ENCODE measurements around the gene TCF3.
"Not testable (repeated sequence)": the region's sequence is repeated elsewhere in the genome, so short reads cannot be mapped to it uniquely, and the experiment has no call there.

TCF3 gene

DNA sequence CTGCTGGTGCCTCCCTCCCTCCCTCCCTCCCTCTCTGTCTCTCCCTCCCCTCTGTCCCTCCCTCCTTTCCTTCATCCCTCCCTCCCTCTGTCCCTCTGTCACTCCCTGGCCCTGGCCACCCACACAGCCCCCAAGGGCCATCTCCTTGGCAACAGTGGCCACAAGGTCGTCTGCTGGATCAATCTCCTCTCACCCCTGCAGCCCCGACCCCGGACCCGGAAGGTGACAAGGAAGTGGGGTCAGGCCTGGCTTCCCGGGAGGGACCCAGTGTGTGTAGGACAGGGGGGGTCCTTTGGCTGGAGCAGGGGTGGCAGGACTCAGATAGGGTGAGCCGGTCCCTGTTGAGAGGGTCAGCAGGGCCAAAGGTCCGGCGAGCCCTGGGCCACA lies 21.9 kb upstream of the TCF3 start:
- in situ Hi-C loops (cut with MboI; ENCODE audit: low pct_unique_long_range_greater_than_20kb, low sequenced_read_pairs), result no loop called here

DNA sequence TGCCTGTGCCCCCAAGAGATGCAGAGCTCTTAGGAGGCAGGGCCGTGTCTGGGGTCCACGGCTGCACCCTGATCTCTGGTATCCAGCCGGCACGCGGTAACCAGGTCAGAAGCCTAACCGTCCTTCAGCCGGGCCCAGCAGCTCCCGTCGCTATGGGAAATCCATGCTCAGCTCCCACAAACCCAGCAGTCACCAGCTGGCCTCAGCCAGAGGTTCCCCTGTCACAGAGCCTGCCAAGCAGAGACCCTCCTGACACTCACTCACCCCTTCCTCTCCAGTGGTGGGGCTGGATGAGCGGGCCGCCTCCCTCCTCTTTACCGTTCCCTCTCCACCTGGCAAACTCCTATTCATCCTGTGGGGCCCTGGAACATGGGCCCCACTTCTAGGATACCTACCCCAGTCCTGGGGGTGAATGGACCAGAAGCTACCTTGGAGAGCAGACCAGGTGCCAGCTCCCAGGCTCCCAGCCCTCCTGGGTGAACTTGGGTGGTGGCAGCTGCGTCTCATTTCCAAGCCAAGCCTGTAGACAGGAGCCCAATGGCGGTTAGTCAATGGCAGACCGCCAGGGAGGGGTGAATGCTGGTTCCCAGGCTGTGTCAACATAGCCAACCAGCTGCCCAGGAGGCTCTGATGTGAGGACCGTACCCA lies 21.4 kb upstream of the TCF3 start:
- DNase-seq, result no peak
- in situ Hi-C loops (cut with MboI; ENCODE audit: low pct_unique_long_range_greater_than_20kb, low sequenced_read_pairs), result no loop called here

More for the DNA sequence above, 21.9 kb upstream of the TCF3 start:
- DNase-seq, result no peak

DNA sequence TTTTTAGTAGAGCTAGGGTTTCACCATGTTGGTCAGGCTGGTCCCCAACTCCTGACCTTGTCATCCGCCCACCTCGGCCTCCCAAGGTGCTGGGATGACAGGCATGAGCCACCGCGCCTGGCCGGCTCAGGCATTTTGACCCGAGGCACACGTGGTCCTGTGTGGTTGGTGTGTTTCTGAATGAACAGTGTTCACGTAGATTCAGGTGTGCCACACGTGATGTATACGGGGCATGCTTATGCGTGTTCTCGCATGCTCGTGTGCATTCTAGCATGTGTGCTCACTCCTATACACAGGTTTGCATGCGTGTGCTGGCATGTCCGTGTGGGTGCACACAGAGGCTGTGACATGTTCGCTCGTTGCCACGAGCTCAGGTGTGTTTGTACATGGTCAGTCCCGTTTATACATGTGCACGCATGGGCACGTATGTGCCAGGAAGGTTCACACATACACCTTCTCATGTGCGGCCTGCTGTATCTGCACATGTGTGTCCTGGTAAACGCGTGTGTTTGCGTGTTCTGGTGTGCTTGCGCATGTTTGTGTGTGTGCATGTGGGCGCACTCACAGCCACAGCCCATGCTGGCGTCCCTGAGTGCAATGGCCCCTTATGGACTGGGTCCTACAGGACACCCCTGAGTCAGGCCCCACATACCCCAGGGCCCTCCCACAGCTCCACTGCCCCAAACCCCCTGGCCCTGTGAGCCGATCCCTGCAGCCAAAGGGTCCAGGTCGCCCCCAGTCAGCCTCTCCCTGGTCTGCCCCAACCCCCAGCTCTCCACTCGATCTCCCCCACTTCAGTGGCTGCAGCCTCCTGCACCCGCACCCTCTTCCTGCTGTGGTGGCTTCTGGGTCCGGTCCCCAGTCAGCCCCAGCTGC lies 20.6 kb upstream of the TCF3 start:
- in situ Hi-C loops (cut with MboI; ENCODE audit: low pct_unique_long_range_greater_than_20kb, low sequenced_read_pairs), result no loop called here
- DNase-seq, result no peak

DNA sequence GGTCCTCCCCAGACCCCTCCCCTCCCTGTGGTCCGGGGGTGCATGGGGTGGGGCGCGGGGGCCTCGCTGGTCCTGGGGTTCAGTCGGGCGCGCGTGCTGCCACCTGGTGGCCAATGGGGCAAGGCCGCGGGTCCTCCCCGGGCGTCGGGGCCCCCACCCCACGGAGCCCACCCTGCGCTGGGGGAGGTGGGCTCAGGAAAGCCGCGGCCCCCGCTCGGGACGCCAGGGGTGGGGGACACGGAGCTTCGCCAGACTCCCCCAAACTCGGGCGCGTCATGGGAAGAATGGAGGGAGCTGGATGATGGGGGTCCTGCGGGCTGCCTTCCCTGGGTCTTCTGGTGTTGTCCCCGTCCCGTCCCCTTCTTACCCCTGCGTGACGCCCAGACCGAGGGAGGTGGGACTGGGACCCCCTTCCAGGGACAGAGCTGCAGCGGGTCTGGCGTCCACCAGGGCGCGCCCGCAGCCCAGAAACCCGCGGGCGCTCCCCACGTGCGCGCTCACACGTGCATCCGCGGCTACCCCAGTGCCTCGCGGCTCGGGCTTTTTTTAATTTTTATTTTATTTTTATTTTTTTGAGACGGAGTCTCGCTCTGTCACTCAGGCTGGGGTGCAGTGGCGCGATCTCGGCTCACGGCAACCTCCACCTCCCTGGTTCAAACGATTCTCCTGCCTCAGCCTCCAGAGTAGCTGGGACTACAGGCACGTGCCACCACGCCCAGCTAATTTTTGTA lies 19.8 kb upstream of the TCF3 start:
- in situ Hi-C loops (cut with MboI; ENCODE audit: low pct_unique_long_range_greater_than_20kb, low sequenced_read_pairs), result no loop called here
- peak; percentile 64 for DNase-seq

DNA sequence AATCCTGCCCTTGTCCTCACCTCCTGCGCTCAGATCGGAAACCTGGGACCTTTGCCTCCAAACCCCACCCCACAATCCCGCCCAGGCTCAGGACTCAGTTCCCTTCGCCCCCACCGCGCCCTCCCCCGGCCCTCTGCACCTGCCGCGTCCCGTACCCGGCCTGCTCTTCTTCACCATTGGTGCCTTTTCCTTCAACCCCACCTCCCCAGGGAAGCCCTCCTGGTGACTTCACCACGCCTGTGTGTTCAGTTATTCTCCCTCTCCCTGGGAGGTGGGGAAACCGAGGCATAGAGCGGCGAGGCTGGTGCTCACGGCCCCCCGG lies 19.3 kb upstream of the TCF3 start:
- no peak for DNase-seq
- in situ Hi-C loops (cut with MboI; ENCODE audit: low pct_unique_long_range_greater_than_20kb, low sequenced_read_pairs), result no loop called here

GRCh38 chr19:1670747-1671146 lies 18.3 kb upstream of the TCF3 start:
- in situ Hi-C loops (cut with MboI; ENCODE audit: low pct_unique_long_range_greater_than_20kb, low sequenced_read_pairs), result not testable (repeated sequence)

DNA sequence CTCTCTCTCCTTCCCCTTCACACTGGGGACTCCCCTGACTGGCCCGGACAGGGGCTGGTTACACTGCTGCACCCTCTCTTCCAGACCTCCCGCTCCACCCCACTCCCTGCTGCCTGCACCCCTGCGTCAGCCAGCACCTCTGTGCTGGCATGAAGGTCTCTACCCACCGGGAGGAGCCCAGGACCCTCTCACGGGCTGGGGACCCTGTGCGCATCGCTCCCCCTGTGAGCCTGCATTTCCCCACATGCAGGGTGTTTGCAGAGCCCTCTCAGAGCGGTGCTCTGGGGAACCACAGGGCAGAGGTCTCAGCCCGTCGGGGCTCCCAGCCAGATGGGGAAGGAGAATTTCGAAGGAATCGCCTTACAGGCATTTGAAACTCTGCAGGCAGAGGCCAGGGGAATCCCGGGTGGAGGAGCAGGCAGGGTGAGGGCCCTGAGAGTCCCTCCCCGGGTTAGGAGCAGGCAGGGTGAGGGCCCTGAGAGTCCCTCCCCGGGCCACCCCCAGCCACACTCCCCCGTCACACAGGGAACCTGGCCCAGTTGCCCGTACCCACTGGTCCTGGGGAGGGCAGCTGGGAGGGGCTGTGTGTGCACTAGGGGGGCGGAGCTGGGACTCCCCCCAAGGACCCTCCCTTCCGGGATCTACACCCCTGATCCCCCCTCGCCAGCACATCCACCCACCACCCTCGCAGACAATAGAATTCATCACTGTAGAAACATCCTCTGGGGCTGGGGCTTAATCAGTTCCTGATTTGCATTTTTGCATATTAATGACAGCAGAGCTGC lies 16.3 kb upstream of the TCF3 start:
- in situ Hi-C loops (cut with MboI; ENCODE audit: low pct_unique_long_range_greater_than_20kb, low sequenced_read_pairs), result no loop called here

More at GRCh38 chr19:1670747-1671146, 18.3 kb upstream of the TCF3 start:
- DNase-seq, result not testable (repeated sequence)

GRCh38 chr19:1668048-1668485 lies 15.7 kb upstream of the TCF3 start:
- in situ Hi-C loops (cut with MboI; ENCODE audit: low pct_unique_long_range_greater_than_20kb, low sequenced_read_pairs), result no loop called here
- no peak for DNase-seq

More for the DNA sequence above, 16.3 kb upstream of the TCF3 start:
- no peak for DNase-seq

GRCh38 chr19:1665565-1666047 lies 13.2 kb upstream of the TCF3 start:
- no peak for DNase-seq
- in situ Hi-C loops (cut with MboI; ENCODE audit: low pct_unique_long_range_greater_than_20kb, low sequenced_read_pairs), result no loop called here

- no peak for DNase-seq
- in situ Hi-C loops (cut with MboI; ENCODE audit: low pct_unique_long_range_greater_than_20kb, low sequenced_read_pairs), result no loop called here
Measured at GRCh38 chr19:1663852-1664251, 11.4 kb upstream of the TCF3 start.

DNA sequence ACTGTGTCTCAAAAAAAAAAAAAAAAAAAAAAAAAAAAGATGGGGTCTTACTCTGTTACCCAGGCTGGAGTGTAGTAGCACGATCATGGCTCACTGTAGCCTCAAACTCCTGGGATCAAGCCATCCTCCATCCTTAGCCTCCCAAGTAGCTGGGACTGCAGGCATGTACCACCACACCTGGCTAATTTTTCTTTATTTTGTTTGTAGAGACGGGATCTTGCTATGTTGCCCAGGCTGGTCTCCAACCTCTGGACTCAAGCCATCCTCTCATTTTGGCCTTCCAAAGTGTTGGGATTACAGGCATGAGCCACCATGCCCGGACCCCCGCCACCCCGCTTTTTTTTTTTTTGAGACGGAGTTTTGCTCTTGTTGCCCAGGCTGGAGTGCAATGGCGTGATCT lies 10.8 kb upstream of the TCF3 start:
- DNase-seq; in situ Hi-C loops (cut with MboI; ENCODE audit: low pct_unique_long_range_greater_than_20kb, low sequenced_read_pairs): not testable (repeated sequence)

DNA sequence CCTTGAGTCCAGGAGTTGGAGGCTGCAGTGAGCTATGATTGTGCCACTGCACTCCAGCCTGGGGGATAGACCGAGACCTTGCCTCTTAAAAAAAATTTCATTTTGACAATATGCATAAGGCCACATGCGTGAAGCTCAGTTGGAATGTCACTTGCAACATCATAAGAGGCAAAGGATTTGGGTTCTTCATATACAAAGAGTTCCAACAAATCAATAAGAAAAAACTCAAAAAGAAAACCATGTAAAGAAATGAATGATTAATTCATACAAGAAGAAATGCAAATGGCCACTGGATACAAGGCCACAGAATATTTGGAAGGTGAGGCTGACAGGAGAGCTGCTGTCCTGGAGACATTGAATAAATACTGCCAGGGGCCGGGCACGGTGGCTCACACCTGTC lies 9.6 kb upstream of the TCF3 start:
- in situ Hi-C loops (cut with MboI; ENCODE audit: low pct_unique_long_range_greater_than_20kb, low sequenced_read_pairs), result no loop called here
- no peak for DNase-seq

DNA sequence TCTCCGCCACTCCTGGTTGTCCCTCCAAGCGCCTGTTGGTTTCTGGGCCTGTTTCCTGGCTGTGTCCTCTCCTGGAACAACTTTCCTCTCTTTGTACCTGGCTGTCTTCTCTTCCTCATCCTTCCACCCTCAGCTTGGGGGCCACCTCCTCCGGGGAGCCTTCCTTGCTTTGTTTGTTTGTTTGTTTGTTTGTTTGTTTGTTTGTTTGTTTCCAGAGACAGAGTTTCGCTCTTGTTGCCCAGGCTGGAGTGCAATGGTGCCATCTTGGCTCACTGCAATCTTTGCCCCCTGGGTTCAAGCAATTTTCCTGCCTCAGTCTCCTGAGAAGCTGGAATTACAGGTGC lies 6.6 kb upstream of the TCF3 start:
- DNase-seq, result no peak
- in situ Hi-C loops (cut with MboI; ENCODE audit: low pct_unique_long_range_greater_than_20kb, low sequenced_read_pairs), result no loop called here

DNA sequence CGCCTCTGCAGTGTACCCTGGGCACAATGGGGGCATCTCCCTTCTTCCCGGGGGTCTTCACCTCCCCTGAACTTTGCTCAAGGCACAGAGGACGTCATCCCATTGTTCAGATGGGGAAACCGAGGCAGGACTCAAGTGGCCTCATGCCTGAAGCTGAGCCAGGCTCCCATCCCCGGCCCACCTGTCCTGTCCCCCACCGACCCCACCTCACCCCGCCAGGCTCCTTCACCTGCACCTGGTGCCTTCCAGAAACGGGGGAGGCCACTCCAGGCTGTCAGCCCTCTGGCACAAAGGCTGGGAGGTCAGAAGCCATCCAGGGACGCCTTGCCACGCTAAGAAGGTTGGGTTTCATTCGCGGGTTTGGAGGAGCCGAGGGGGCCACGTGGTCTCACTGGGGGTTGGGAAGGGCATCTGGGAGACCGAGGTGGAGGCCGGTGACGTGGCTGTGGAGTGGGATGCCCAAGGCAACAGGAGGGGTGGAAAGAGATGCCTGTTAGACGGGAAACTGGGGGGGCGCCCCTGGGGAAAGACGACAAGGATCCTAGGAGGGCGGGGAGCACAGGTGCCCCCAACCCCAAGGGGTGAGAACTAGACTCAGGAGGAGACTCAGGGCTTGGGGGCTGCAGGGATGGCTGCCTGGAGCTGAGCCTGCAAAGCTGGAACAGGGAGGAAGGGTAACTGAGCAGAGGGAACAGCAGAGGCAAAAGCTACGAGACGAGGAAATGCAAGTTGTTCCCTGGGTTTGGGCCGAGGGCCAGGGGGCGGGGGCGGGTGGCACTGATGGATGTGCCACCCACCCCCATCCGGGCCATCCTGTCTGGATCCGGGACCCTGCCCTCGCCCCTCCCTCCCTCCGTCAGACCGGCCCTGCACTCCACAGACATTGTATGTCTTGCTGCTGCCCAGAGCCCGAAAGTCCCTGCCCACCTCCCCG lies 6.0 kb upstream of the TCF3 start:
- in situ Hi-C loops (cut with MboI; ENCODE audit: low pct_unique_long_range_greater_than_20kb, low sequenced_read_pairs), result no loop called here
- no peak for DNase-seq

DNA sequence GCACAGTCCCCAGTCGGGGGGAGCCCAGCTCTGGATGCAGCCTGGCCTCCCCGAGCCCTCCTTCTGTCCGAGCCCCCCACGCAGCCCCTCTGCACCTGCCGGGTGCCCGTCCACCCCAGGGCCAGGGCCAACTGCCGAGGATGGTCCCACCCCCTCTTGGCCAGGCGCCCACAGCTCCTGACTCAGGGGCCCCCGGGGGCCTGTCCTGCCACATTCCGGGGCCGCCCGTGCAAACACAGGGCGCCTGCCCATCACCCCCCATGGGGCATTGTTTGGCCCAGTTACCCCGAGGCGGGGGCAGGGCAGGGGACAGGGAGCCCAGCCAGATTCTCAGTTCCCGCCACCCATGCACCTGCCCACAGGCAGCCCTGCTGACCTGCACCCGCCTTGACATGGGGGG lies 5.3 kb upstream of the TCF3 start:
- in situ Hi-C loops (cut with MboI; ENCODE audit: low pct_unique_long_range_greater_than_20kb, low sequenced_read_pairs), result no loop called here
- DNase-seq, result no peak

GRCh38 chr19:1656988-1657536 lies 4.6 kb upstream of the TCF3 start:
- no peak for DNase-seq
- in situ Hi-C loops (cut with MboI; ENCODE audit: low pct_unique_long_range_greater_than_20kb, low sequenced_read_pairs), result no loop called here

GRCh38 chr19:1655987-1656608 lies 3.7 kb upstream of the TCF3 start:
- in situ Hi-C loops (cut with MboI; ENCODE audit: low pct_unique_long_range_greater_than_20kb, low sequenced_read_pairs), result no loop called here
- DNase-seq, result no peak
